WTC11 (cell line): Measurements from ENCODE around the gene SLAMF7.

Experiments
- AR ChIP-seq: fragments of 250-450 bp; sonication (Bioruptor Pico); IDR thresholded peaks from 2 replicates; pipeline ENCODE4 v1.9.0; 2021; ENCODE audit warnings: mild to moderate bottlenecking
- ATF3 ChIP-seq: sonication (generic); formaldehyde crosslinking; conservative IDR thresholded peaks from 2 replicates; pipeline ENCODE4 v1.8.1; 2022; ENCODE audit warnings: mild to moderate bottlenecking, missing genetic modification reagents
- CTCF ChIP-seq: fragments of 200-600 bp; IDR thresholded peaks from 2 replicates; pipeline ENCODE4 v1.8.0; 2022; ENCODE audit warnings: antibody characterized with exemption
- HMGXB4 ChIP-seq: sonication (generic); formaldehyde crosslinking; IDR thresholded peaks from 2 replicates; pipeline ENCODE4 v1.8.1; 2023; ENCODE audit warnings: mild to moderate bottlenecking, moderate library complexity, missing genetic modification reagents
- JUN ChIP-seq: sonication (generic); formaldehyde crosslinking; IDR thresholded peaks from 2 replicates; pipeline ENCODE4 v1.8.0; 2023; ENCODE audit warnings: mild to moderate bottlenecking, missing genetic modification reagents
- MAX ChIP-seq: sonication (generic); formaldehyde crosslinking; IDR thresholded peaks from 2 replicates; pipeline ENCODE4 v1.8.0; 2022; ENCODE audit warnings: mild to moderate bottlenecking, missing genetic modification reagents
- MYBL2 ChIP-seq: sonication (generic); formaldehyde crosslinking; IDR thresholded peaks from 2 replicates; pipeline ENCODE4 v1.8.1; 2023; ENCODE audit warnings: mild to moderate bottlenecking, moderate library complexity, missing genetic modification reagents
- NFYB ChIP-seq: sonication (generic); formaldehyde crosslinking; conservative IDR thresholded peaks from 2 replicates; pipeline ENCODE4 v1.8.0; 2022; ENCODE audit warnings: low read depth, missing genetic modification reagents
- SP1 ChIP-seq: sonication (generic); formaldehyde crosslinking; conservative IDR thresholded peaks from 2 replicates; pipeline ENCODE4 v1.8.1; 2022; ENCODE audit warnings: missing genetic modification reagents
- ZNF425 ChIP-seq: fragments of 250-450 bp; sonication (Bioruptor Pico); conservative IDR thresholded peaks from 2 replicates; pipeline ENCODE4 v1.9.0; 2021; ENCODE audit warnings: mild to moderate bottlenecking

- TF ChIP-seq MAX (CRISPR knock-in tag) (no peak), CTCF (no peak), MYBL2 (no peak), ATF3 (CRISPR knock-in tag) (no peak), SP1 (CRISPR knock-in tag) (no peak), AR (CRISPR knock-in tag) (no peak), JUN (CRISPR knock-in tag) (no peak), NFYB (no peak), ZNF425 (no peak), HMGXB4 (CRISPR knock-in tag) (no peak)
Measured at GRCh38 chr1:160710517-160711252, 28.4 kb upstream of the SLAMF7 start.
